ENCODE measurements around the gene SEMA6C.

- TF ChIP-seq CTCF (optimal IDR thresholded peaks at IDR 0.05 in 1 of 3, IDR thresholded peaks at IDR 0.05 in 1 of 3, conservative IDR thresholded peaks at IDR 0.05 in 1 of 3; ENCODE audit: extremely low read depth in 1 of 3, insufficient read depth in 2 of 3, low read length in 3 of 3) (no peak), EZH2 (IDR thresholded peaks at IDR 0.05; ENCODE audit: low read length) (no peak)
These were observed 12.9 kb upstream of the SEMA6C start for GRCh38 chr1:151159373-151159772.
